A549 (cell line): Measurements from ENCODE around the gene RPAIN.
"Not testable (repeated sequence)": the region's sequence is repeated elsewhere in the genome, so short reads cannot be mapped to it uniquely, and the experiment has no call there.

Source experiments
- CTCF ChIP-seq: fragments of >200 bp; sonication (Bioruptor Twin); formaldehyde crosslinking; IDR thresholded peaks from 3 replicates; pipeline ENCODE4 v1.5.1; 2016
- POLR2AphosphoS2 ChIP-seq: conservative IDR thresholded peaks from 2 replicates; pipeline ENCODE4 v1.6.1; 2012; ENCODE audit warnings: low read length, improper control_type of control experiment, inconsistent platforms

GRCh38 chr17:5435781-5436315, 15.9 kb downstream of the RPAIN start:
- TF ChIP-seq CTCF, POLR2AphosphoS2: not testable (repeated sequence)
